Brain microvascular endothelial cell (primary cell): ENCODE measurements around the gene SDHC.
"Not testable (repeated sequence)": the region's sequence is repeated elsewhere in the genome, so short reads cannot be mapped to it uniquely, and the experiment has no call there.

Experiments used
- DNase-seq: peaks from one replicate; pipeline ENCODE4 v3.0.0-alpha.2; 2020
- H3K27ac ChIP-seq: fragments of 250-450 bp; sonication (Bioruptor Pico); 2 replicates; pipeline ENCODE4 v1.5.1; 2020; ENCODE audit warnings: mild to moderate bottlenecking, moderate library complexity
- H3K27me3 ChIP-seq: fragments of 250-450 bp; sonication (Bioruptor Pico); replicated peaks from 2 replicates; pipeline ENCODE4 v1.5.1; 2020; ENCODE audit warnings: mild to moderate bottlenecking
- H3K36me3 ChIP-seq: fragments of 250-450 bp; sonication (Bioruptor Pico); replicated peaks from 2 replicates; pipeline ENCODE4 v1.5.1; 2020; ENCODE audit warnings: mild to moderate bottlenecking
- H3K4me3 ChIP-seq: 2 replicates; pipeline ENCODE4 v1.5.1; 2011; ENCODE audit warnings: low read depth, mild to moderate bottlenecking, control low read depth, low read length, moderate library complexity
- in situ Hi-C: cut with HindIII; loops from 2 replicates; pipeline ENCODE4 v1.10.0; 2017; ENCODE audit warnings: low sequenced_read_pairs, low pct_ligation_motif_present
- TF ChIP-seq, protein P1 (sequence below): IDR thresholded peaks from 2 replicates; pipeline ENCODE4 v1.5.1; 2011; ENCODE audit warnings: low read depth, mild to moderate bottlenecking, moderate library complexity, low read length, control low read depth, inconsistent platforms; ENCODE audit errors: missing control alignments

Gene SDHC

DNA sequence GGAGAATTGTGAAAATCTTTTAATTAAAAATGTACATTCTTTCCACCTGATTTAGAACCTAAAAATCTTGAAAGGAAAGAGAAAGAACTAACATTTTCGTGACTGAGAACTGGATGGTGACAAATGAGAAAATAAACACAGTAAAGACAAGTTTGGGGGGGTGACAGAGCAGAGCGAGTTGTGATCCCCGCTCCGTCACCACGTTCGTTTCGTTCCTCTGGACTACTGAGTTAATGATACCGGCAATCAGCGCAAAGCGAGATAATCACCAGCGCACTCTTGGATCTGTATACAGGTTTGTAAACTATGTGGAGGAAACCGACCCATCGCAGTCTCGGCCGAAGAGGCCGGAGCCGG is 84.7 kb downstream of the SDHC start:
- H3K36me3 ChIP-seq, result no peaks in the 10 kb centered on the region
- peak overlapping the region; percentile 95 for H3K27ac ChIP-seq
- H3K27me3 ChIP-seq, result no peaks in the 10 kb centered on the region
- peak overlapping the region; percentile 96 for H3K4me3 ChIP-seq
- TF ChIP-seq, protein P1, sequence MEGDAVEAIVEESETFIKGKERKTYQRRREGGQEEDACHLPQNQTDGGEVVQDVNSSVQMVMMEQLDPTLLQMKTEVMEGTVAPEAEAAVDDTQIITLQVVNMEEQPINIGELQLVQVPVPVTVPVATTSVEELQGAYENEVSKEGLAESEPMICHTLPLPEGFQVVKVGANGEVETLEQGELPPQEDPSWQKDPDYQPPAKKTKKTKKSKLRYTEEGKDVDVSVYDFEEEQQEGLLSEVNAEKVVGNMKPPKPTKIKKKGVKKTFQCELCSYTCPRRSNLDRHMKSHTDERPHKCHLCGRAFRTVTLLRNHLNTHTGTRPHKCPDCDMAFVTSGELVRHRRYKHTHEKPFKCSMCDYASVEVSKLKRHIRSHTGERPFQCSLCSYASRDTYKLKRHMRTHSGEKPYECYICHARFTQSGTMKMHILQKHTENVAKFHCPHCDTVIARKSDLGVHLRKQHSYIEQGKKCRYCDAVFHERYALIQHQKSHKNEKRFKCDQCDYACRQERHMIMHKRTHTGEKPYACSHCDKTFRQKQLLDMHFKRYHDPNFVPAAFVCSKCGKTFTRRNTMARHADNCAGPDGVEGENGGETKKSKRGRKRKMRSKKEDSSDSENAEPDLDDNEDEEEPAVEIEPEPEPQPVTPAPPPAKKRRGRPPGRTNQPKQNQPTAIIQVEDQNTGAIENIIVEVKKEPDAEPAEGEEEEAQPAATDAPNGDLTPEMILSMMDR, result no peak
- no peak for DNase-seq
- in situ Hi-C loops, result loop anchor here (25.0 kb wide), 1 partner anchor 187 kb away; the partner anchor contains the start of genes APOA2, FCER1G and NDUFS2

DNA sequence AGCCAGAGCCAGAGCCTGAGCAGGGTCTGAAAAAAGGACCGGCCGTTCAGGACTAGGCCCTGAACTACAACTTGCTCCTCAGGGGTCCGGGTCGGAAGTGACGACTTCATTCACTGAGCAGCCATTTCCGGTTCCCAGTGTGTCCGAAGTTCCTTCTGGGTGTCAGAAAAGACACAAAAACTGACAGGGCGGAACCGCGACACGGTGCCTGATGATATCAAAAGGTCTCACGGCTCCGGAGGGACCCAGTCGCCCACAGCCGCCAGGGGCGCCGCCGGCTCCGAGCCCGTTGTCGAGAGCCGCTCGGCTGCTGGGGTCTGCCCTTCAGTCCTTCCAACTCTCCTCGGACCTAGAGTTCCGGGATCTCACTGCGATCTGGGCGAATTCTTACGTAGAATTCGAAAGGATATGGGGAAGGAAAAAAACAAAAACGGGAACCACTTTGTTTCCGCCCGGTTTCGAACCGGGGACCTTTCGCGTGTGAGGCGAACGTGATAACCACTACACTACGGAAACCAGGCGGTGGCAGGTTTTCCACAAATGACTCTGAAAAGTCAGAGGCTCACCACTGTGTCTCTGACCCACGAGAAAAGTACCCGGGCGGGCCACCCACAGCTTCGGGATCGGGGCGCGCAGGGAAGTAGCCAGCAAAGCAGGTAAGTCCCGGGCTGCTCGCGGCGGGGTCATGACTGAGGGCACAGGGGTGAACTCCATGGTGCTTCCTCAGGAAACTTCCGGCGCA is 85.2 kb downstream of the SDHC start:
- in situ Hi-C loops, result loop anchor here (25.0 kb wide), 1 partner anchor 187 kb away; the partner anchor contains the start of genes APOA2, FCER1G and NDUFS2
- H3K27me3 ChIP-seq, result no peaks in the 10 kb centered on the region
- H3K27ac ChIP-seq, result peak overlapping the region; percentile 95
- DNase-seq, result peak; percentile 90
- TF ChIP-seq, protein P1, result peak; percentile 61
- peak overlapping the region; percentile 96 for H3K4me3 ChIP-seq
- H3K36me3 ChIP-seq, result no peaks in the 10 kb centered on the region

DNA sequence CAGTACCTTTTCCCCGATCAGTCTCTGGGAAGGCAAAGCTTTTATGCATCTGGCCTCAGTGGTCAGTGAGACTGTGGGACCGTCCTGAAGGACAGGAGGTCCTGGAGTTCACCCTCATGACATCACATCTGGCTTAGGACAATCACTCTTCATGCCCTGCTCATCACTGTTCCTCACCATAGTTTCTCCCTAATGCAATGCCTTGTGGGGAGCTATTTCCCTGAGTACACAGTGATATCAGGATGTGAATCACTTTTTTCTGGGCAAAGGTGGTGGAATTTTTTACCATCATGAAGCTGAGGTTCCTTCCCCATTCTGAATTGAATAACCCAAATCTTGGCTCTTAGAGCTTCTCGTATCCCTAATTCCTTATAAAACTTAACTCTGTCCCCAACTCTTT is 88.3 kb downstream of the SDHC start:
- Histone ChIP-seq H3K27me3 (no peaks in the 10 kb centered on the region), H3K36me3 (no peaks in the 10 kb centered on the region), H3K27ac (no peak overlapping the region), H3K4me3 (no peak overlapping the region)
- no peak for DNase-seq
- TF ChIP-seq, protein P1, result no peak
- in situ Hi-C loops, result no loop called here

DNA sequence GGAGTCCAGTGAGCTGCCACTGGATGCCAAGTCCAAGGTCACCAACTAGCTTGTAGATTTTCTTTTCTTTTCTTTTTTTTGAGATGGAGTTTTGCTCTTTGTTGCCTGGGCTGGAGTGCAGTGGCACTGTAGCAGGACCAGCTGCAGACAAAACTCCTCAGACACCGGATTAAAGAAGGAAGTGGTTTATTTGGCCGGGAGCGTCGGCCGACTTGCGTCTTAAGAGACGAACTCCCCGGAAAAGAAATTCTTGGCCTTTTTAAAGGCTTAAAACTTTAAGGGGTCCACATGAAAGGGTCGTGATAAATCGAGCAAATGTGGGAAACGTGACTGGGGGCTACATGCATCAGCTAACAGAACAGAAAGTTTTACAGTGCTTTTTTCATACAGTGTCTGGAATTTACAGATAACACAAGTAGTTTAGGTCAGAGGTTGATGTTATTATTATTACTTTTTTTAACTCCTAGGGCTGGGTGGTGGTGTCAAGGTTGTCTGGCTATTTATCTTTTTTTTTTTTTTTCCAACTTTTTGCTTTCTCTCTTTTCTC is 89.9 kb downstream of the SDHC start:
- TF ChIP-seq, protein P1, result no peak
- no peaks in the 10 kb centered on the region for H3K36me3 ChIP-seq
- in situ Hi-C loops, result no loop called here
- no peaks in the 10 kb centered on the region for H3K27me3 ChIP-seq
- no peak for DNase-seq
- no peak overlapping the region for H3K4me3 ChIP-seq
- no peak overlapping the region for H3K27ac ChIP-seq

DNA sequence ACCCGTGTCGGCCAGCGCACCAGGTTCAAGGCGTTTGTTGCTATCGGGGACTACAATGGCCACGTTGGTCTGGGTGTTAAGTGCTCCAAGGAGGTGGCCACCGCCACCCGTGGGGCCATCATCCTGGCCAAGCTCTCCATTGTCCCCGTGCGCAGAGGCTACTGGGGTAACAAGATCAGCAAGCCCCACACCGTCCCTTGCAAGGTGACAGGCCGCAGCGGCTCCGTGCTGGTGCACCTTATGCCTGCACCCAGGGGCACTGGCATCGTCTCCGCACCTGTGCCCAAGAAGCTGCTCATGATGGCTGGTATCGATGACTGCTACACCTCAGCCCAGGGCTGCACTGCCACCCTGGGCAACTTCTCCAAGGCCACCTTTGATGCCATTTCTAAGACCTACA is 92.4 kb downstream of the SDHC start:
- H3K36me3 ChIP-seq, H3K27ac ChIP-seq, H3K4me3 ChIP-seq, in situ Hi-C loops, DNase-seq, H3K27me3 ChIP-seq: not testable (repeated sequence)

DNA sequence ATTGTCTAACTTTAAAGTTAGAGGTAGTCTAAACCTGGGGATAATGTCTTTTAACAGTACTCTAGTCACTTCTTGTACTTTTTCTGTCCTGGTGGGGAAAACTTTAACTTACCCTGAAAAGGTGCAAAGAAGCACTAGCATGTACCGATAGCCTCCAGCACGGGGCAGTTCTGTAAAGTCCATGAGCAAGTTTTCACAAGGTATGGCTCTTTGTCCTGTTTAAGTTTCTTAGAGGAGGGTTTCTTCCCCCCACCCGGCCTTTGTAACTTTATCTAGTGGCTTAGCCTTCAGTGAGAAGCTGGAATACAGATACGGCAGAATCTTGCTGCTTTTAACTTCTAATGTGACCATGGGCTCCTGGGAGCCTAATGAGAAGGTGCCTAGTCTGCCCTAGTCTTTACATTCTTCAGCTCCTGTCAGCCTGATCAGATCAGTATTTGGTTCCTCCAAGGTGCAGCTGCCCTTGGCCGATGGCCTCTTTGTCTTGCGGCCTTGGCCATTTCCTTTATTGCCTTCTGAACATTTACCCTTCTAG is 93.3 kb downstream of the SDHC start:
- Histone ChIP-seq H3K4me3 (no peak overlapping the region), H3K27ac (no peak overlapping the region), H3K36me3 (no peaks in the 10 kb centered on the region), H3K27me3 (no peaks in the 10 kb centered on the region)
- no peak for DNase-seq
- in situ Hi-C loops, result no loop called here
- TF ChIP-seq, protein P1, result no peak
